ENCODE results near the gene CNGA1.
"Not testable (repeated sequence)": the region's sequence is repeated elsewhere in the genome, so short reads cannot be mapped to it uniquely, and the experiment has no call there.

The CNGA1 gene

DNA sequence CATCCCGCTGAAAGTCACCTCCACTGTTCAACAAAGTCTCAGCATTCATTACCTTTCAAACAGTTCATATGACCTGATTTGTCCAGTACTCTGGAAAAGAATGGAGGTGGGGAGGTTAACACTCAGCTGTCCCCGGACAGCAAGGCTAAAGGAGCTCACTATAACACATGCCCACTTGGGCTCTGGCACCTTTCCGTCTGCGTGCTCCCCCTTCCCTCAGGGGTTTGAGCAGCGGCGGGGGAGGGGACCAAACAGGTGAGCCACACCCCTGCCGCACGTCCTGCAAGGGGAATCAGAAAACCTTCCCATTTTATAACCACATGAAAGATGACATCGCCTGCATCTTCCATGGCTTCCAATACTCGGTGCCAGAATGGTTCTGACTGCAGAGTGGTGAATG lies 62.2 kb downstream of the CNGA1 start:
- DNase-seq = no peak

DNA sequence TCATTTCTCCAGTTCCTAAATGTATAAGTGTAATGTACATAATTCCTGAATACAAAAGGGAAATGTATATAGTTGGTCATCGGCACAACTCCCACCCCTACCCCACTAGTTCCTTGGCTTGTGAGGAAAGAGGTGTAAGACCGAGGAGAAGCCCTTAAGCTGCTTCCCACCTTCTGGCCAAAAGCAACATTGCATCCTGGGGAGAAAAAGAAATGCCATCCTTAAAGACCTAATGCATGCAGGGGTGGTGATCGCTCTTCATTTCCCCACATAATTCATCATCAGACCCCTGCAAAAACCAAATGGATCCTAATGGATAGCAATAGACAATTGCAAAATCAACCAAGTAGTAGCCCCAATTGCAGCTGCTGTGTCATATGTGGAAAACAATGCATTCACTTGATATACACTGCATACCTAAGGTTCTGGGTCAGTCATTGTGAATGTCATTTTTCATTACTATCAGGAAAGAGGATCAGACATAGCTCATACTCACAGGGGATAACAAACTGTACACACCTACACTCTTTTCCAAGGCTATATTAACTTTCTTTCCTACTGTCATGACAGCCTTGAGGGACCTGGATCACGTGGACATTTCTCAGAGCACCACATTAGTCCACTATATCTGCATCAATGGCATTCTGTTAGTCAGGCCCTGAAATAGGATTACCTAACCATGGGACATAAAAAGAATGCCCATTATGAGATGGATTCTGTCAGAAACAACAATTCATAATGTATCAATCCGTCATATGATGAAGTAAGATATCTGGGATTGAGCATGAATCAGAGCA lies 70.4 kb downstream of the CNGA1 start:
- DNase-seq = no peak

DNA sequence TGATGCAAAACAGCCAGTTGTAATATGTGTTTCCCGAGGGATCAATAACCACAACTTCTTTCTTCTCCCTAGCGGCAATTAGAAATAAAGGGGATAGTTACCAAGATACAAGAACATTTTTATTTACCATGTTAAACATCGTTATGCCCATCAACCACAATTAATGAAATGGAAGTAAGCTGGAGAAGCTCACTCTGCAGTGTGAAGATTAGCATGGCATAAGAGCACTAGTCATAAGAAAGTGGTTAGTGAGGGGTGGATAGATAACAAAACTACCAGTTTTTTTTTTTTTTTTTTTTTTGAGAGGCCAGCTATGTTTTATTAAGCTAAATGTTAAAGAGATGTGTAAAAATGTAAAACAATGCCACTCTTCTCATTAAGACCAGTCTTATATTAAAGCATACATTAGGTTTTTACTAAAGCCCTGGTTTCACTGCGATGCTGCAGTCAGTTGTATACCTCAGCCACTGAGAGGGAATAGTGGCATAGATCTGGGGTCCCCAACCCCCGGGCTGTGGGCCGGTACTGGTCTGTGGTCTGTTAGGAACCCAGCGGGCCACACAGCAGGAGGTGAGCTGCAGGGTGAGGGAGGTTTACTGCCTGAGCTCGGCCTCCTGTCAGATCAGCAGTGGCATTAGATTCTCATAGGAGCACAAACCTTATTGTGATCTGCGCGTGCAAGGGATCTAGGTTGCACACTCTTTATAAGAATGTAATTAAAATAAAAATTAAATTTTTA lies 74.2 kb downstream of the CNGA1 start:
- DNase-seq = no peak

DNA sequence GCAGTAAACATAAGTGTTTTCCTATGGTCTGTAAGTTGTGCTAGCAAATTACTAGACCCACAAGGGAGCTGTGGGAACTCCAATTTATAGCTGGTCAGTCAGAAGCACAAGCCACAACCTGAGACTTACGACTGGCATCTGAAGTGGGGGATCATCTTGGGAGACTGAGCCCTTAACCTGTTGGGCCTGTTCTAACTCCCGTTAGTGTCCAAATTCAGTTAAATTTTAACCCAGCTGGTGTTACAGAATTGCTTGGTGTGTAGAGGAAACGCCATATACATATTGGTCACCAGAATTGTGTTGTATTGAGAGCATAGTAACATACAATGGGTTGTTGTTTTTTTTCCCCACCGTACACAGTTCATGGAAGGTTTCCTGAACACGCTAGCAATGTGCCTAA lies 77.0 kb downstream of the CNGA1 start:
- no peak for DNase-seq

DNA sequence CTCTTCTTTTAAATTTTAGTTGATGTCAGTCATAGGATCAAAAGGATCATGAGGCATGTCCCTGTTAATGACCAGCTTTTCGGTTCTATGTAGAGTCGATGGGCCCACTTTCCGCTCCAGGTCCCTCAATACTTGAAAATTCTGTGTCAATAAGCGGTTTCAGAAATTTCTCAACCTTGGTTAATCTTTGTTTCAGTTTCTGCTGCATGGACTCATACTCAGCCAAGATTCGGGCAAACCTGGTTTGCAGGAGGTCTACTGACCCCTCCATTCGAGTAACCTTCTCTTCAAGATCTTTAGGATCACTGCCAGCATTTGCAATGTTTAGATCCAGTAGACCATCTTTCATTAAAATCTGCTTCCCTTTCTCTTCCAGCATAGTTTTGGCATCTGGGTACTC lies 80.1 kb downstream of the CNGA1 start:
- DNase-seq = no peak

DNA sequence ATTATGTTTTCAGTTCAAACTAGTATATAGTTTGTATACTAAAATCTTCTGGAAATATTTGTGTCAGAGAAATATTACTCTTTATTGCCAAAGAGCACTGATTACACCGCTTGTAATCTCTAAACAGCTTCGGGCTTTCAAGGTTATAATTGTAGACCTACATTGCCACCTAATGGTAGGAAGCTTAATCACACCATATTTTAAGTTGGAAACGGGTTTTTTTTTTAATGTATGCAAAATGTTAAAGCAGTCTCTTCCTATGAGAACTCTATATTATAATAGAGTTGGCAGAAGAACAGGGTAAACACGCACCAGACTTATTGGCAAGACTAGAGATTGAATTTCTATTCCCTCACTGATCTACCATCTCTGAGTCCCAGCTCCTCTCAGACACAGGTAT lies 82.6 kb downstream of the CNGA1 start:
- no peak for DNase-seq

DNA sequence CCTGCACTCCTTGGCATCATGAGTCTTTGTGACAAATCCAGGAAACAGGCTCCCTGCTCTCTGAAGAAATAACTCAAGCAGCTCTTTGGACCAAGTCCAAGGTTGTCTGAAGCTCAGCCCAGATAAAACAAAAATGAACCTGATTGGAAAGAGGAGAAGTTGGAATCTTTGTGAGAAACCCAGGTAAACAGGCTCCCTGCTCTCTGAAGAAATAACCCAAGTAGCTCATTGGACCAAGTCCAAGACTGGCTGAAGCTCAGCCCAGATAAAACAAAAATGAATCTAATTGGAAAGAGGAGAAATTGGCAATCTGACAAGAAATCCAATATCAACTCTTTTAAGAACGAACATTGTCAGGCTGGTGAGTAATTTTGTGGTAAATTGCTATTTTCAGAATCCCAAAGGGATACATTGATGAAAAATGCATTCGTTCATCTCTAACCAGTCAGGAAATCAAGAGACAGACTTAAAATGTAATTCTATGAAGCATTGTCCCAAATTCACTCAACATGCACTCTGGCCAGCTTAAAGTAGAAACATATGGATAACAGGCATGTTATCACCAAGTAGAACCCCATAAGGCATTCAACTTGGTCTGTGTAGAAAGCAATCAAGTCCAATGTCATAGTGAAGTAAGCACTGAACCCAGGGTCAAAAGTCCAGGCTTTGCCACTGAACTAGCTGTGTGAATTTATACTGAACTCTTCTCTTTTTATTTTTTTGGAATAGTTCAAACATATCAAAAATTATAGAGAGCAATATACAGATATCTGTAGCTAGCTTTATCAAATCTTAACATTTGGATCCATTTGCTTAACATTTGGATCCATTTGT lies 85.3 kb downstream of the CNGA1 start:
- DNase-seq = peak; percentile 19

DNA sequence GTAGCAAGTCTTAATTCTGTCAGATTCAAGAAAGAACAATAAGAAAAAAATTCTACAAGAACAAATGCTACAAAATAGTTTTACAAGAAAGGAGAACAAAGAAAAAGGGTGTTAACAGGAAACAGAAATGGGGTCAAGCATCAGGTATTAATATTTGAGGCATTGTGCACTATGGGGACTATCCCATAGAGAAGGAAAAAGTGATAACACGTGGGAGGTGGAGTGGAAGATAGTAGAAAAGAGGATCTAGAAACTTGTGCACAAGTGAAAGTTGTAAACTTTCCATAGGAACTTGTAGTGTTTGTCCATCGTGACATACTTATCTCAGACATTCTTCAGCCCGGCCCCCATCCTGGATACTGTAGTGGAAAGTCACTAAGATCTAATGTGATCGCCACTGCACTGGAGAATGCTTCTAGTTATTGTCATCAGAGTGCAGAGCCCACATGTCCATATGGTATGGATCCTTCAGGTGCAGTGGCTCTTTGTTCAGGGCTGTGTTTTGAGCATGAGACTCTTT lies 86.7 kb downstream of the CNGA1 start:
- DNase-seq = no peak

DNA sequence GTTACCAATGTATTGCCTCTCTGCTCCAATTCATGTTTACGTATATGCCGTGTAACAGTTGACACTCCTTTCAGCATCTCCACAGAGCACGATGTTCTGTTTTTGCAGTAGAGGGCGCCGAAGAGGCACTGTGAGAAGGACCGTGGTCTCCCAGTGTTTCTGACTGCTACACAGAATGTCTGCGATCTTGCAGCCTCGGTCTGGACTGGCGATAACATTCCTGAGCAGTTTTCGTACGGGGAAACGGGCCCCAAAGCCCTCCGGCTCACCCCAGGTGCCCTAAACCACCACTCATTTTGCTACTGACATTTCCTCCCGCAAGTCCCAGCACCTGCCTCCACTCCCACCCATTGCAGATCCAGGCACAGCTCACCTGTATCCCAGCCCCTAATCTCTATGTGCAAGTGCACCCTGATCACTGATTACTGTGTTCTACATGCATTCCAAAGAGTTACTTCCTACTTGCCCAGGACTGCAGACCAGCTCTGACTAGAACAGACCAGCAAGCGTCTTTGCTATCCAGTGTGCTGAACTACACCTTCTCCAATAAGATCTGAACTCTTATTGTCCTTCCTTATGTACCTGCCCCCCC lies 89.7 kb downstream of the CNGA1 start:
- DNase-seq = peak; percentile 35

DNA sequence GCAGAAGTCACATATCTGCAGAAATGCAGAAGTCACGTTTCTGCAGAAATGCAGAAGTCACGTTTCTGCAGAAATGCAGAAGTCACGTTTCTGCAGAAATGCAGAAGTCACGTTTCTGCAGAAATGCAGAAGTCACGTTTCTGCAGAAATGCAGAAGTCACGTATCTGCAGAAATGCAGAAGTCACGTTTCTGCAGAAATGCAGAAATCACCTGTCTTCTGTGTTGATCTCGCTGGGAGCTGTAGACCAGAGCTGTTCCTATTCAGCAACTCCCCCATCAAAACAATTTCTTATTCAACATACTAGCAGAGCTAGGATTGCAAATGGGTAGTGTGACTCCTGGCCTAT lies 93.2 kb downstream of the CNGA1 start:
- DNase-seq = not testable (repeated sequence)

DNA sequence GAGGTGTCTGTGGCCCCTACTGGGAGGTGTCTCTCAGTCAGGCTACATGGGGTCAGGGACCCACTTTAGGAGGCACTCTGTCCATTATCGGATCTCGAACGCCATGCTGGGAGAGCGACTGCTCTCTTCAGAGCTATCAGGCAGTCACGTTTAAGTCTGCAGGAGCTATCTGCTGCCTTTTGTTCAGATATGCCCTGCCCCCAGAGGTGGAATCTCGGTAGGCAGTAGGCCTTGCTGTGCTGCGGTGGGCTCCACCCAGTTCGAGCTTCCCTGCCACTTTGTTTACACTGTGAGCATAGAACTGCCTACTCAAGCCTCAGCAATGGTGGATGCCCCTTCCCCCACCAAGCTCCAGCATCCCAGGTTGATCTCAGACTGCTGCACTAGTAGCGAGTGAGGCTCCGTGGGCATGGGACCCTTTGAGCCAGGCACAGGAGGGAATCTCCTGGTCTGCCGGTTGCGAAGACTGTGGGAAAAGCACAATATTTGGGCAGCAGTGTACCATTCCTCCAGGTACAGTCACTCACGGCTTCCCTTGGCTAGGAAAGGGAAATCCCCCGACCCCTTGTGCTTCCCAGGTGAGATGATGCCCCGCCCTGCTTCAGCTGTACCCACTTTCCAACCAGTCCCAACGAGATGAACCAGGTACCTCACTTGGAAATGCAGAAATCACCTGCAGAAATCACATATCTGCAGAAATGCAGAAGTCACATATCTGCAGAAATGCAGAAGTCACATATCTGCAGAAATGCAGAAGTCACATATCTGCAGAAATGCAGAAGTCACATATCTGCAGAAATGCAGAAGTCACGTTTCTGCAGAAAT lies 93.8 kb downstream of the CNGA1 start:
- not testable (repeated sequence) for DNase-seq

DNA sequence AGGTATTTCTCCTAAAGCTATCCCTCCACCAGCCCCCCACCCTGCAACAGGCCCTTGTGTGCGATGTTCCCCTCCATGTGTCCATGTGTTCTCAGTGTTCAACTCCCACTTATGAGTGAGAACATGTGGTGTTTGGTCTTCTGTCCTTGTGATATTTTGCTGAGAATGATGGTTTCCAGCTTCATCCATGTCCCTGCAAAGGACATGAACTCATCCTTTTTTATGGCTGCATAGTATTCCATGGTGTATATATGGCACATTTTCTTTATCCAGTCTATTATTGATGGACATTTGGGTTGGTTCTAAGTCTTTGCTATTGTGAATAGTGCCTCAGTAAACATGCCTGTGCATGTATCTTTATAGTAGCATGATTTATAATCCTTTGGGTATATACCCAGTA lies 99.3 kb downstream of the CNGA1 start:
- not testable (repeated sequence) for DNase-seq

DNA sequence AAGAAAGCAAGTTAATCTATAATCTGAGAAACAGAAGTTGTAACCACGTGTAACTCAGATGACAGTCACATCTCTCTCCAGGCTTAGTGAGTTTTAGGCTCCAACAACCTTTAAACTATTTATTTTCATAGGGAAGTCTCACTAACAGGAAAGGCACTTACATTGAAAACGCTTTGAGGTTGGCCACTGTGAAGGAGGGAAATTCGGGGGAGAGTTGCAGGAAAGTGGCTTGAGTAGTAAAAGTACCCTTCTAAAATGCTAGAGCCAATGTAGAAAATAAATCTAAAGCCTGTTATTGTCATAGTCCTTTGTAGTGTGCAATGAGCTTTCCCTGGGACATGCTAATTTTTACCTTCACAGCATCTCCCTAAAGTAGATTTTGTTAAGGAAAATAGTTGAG lies 101.1 kb downstream of the CNGA1 start:
- DNase-seq = no peak

DNA sequence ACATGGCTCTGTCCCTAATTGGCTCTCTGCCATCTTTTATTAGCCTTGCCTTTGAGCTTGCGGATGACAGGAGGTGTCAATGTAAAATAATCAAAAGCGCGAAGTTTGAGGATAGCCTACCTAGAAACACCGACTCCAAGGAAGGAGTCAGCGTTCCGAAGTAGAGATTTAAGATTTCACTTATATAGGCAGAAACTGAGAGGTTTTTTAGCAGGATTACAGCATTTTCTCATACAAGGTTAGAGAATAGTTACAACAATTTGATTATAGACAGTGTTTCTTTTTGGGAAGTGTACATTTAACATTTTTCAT lies 101.6 kb downstream of the CNGA1 start:
- no peak for DNase-seq

DNA sequence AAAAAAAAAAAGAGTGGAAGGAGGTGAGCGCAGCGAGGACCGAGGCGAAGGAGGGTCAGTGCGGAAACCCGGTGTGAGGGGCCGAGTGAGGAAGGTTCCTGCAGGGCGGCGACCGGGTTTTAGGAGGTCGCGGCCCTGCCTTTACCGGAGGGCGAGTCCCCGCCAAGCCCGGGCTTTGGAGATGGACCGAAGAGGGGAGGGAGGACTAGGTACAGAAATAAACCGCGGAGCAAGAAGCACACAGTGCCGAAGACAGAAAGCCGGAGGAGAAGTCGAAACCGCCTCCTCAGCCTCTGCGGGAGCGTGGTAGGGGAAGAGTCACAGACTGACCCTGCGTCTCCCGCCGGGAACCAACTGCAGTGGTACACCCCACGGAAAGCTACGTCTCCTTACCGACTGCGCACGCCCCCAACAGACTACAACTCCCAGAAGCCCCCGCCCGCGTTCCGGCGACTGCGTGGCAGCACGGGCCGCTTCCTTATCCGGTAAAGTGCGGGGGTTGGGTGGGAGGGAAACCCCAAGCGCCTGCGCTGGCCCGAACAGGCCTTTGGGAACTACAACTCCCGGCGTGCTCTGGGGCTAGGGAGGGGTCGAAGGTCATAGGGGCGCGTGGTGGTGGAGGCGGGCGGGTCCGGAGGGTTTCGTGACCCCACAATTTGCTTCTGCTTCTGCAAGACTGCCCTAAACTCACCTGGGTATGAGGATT lies 102.1 kb downstream of the CNGA1 start, which contains the start of gene NFXL1:
Gene NFXL1 (minus strand): TSS at position 364 of the 706 bp plus-strand sequence. CDS start 380 bp downstream, outside the sequence.
- peak; percentile 92 for DNase-seq

DNA sequence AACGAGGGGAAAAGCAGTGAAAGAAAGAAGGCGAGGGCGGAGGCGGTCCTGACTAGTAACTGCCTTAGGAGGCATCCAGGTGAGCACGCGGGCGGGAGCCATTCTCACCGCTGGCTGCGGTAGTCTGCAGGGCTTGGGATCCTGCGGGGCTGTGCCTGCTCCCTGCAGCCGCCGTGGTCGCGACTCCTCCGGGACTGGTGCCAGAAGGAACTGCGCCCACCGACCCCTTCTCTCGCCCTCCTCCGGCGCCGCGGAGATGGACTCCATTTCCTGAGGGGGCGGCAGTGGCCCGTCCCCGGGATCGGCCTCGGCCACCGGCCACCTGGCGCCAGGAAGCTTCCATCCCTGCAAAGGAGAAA lies 102.6 kb downstream of the CNGA1 start:
- DNase-seq = no peak

DNA sequence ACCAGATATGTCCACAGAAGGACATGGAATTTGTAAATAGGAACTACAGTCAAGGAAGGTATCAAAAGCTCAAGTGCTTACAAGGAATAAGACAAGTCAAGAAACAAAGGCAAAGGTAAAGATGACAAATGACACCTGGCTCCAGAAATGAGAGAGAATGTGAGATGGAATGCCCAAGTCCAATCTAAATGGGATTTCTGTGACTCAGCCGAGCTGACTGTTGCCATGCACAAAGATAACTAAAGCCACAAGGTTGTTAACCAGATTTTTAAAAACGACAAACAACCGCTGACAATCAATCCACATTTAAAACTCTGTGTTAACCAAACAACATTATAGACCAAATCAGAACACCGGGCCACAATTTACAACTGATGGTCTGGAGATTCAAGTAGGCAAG lies 103.2 kb downstream of the CNGA1 start:
- no peak for DNase-seq

DNA sequence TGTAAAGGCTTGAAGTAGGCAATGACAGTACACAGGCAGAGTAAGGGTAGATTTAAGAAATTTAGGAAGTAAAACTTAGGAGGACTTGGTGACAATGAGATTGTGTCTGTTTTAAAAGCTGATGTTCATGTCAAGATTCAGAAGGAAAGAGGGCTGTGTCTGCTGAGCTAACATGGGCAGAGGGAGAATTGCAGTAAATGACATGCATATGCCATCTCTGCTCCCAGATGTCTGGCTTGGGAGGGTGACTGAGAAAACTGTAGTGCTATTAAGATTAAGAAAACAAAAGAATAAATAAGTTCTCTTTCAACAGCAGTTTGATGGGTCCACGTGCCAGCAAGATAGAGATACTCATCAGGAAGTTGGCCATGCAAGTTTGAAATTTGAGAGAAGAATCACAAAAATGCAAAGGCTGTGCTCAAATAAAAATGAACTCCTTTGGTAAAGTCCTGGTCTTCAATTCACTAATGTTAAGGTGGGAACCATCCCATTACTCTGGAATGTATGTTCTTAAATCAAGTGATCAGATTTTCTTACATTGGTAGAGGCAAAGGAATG lies 109.3 kb downstream of the CNGA1 start:
- DNase-seq = no peak

DNA sequence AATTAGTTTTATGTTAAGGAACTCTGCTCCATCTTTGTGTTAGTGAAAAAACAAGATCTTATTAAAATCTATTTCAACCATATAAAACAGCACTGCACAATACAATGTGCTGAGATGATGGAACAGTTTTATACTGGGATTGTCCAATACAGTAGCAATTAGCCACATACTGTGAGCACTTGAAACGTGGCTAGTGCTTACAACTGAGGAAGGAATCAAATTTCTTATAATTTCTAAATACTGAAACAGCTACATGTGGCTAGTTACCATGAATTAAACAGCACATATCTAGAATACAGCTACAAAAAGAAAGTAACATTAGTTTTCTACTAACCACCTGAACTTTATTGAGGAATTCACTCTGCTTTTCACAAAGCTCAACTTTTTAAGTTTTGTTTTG lies 116.8 kb downstream of the CNGA1 start:
- DNase-seq = no peak

DNA sequence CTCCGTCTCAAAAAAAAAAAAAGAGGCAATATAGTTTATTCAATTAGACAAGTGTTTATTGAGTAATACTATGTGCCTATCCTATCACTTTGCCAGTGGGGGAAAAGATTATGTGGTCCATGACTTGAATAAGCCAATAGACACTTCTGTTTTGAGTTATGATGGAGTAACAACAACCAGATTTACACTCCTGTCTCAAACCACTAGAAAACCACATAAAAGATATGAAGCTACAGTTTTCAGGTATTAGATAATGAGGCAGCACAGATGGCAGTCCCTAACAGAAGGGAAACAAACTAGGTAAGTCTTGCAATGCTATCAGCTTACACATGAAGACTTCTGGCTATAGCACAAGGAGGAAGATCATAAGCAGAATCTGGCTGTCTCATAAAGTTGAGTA lies 124.6 kb downstream of the CNGA1 start:
- no peak for DNase-seq

Data from NCI-H226 (cell line).